ENCODE measurements around the gene ZNF791.

- TF ChIP-seq, protein P1, sequence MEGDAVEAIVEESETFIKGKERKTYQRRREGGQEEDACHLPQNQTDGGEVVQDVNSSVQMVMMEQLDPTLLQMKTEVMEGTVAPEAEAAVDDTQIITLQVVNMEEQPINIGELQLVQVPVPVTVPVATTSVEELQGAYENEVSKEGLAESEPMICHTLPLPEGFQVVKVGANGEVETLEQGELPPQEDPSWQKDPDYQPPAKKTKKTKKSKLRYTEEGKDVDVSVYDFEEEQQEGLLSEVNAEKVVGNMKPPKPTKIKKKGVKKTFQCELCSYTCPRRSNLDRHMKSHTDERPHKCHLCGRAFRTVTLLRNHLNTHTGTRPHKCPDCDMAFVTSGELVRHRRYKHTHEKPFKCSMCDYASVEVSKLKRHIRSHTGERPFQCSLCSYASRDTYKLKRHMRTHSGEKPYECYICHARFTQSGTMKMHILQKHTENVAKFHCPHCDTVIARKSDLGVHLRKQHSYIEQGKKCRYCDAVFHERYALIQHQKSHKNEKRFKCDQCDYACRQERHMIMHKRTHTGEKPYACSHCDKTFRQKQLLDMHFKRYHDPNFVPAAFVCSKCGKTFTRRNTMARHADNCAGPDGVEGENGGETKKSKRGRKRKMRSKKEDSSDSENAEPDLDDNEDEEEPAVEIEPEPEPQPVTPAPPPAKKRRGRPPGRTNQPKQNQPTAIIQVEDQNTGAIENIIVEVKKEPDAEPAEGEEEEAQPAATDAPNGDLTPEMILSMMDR (IDR thresholded peaks at IDR 0.05; ENCODE audit: insufficient read depth, low read depth, low read length), result no peak
- TF ChIP-seq EZH2 (IDR thresholded peaks at IDR 0.05; ENCODE audit: insufficient read depth, low read length), result no peak
These were observed 16.2 kb downstream of the ZNF791 start for GRCh38 chr19:12626958-12627357.

All from astrocyte (in vitro differentiated cells and primary cell).